ENCODE results near the gene INTS3. TPM values are rescaled to one million over a fixed set of nuclear protein-coding genes. Genes with fewer than 3 reads are reported as not detected.

The INTS3 gene
- total RNA-seq, 1 donor from 2014 or later = 72.3 TPM

DNA sequence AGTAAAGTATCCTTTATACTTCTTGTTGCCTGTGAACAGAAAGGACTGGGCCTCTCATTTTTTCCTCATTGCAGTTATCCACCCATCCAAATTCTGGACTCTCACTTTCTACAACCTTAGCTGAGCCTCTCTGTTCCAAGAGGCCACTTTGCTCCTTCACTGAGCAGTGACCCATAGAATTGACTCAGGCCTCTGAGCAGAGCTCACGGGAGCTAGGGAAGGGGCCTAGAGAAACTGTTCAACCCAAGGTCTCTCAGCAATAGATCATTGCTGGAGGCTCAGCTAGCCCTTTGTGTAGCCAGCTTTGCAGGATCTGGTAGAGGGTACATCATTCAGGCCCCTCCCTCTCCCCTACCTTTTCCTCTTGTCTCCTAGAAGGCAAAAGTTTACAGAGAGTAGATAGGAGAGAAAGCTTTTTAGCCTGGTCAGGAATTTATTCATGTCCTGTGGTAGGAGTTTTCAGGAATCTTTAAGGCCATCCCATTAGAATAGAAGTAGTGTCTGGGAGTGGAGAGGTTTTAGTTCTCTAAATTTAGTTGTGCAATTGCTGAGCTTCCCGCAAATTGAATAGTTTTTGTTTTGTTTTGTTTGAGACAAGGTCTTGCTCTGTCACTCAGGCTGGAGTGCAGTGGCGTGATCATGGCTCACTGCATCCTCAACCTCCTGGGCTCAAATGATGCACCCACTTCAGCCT is 6.7 kb downstream of the INTS3 start:
- TF ChIP-seq, protein P1, sequence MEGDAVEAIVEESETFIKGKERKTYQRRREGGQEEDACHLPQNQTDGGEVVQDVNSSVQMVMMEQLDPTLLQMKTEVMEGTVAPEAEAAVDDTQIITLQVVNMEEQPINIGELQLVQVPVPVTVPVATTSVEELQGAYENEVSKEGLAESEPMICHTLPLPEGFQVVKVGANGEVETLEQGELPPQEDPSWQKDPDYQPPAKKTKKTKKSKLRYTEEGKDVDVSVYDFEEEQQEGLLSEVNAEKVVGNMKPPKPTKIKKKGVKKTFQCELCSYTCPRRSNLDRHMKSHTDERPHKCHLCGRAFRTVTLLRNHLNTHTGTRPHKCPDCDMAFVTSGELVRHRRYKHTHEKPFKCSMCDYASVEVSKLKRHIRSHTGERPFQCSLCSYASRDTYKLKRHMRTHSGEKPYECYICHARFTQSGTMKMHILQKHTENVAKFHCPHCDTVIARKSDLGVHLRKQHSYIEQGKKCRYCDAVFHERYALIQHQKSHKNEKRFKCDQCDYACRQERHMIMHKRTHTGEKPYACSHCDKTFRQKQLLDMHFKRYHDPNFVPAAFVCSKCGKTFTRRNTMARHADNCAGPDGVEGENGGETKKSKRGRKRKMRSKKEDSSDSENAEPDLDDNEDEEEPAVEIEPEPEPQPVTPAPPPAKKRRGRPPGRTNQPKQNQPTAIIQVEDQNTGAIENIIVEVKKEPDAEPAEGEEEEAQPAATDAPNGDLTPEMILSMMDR (IDR thresholded peaks at IDR 0.05) = no peak
- DNase-seq = no peak
- H3K27me3 ChIP-seq = no peaks in the 10 kb centered on the region
- H3K4me1 ChIP-seq = peaks cover 20% of the 10 kb centered on the region
- ATAC-seq = peak; percentile 76
- peak overlapping the region; percentile 67 for H3K27ac ChIP-seq
- peaks cover 9% of the 10 kb centered on the region for H3K36me3 ChIP-seq
- intact Hi-C loops (cut with DNase I) = no loop called here
- no peaks in the 10 kb centered on the region for H3K9me3 ChIP-seq
- no peak overlapping the region for H3K4me3 ChIP-seq

DNA sequence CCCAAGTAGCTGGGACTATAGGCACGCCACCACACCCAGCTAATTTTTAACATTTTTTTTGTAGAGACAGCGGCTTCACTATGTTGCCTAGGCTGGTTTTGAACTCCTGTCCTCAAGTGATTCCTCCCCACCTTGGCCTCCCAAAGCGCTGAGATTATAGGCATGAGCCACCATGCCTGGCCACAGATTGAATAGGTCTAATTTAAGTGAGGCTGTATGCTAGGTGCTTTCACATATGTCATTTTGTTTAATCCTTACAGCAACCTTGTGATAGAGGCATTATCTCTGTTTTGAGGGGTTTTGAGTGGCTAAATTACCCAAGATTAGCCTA is 7.2 kb downstream of the INTS3 start:
- ATAC-seq = no peak

DNA sequence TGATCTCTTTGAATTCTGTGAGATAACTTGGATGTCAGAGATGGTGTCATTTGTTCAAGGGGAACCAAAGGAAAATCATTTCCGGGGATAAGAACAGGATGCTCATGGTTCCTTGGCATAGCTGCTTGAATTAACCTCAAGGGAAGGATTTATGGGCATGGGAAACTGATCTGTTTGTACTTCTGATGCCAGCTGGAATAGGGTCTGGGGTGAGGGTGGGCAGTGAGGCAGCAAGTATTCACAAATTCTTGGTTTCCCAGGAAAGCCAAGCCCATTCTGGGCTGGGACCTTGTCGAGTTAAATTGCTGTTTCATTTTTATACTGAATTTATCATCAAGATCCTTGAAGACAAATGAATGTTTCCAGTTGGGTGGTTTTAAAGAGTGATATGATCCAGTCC is 14.1 kb downstream of the INTS3 start:
- intact Hi-C loops (cut with DNase I) = no loop called here
- peaks cover 75% of the 10 kb centered on the region for H3K36me3 ChIP-seq

More for the DNA sequence above, 7.2 kb downstream of the INTS3 start:
- Histone ChIP-seq H3K36me3 (peaks cover 14% of the 10 kb centered on the region), H3K4me3 (no peak overlapping the region), H3K27me3 (no peaks in the 10 kb centered on the region), H3K27ac (peak overlapping the region; percentile 67), H3K4me1 (peaks cover 15% of the 10 kb centered on the region), H3K9me3 (no peaks in the 10 kb centered on the region)
- intact Hi-C loops (cut with DNase I) = no loop called here
- TF ChIP-seq, protein P1 (IDR thresholded peaks at IDR 0.05) = no peak
- no peak for DNase-seq

DNA sequence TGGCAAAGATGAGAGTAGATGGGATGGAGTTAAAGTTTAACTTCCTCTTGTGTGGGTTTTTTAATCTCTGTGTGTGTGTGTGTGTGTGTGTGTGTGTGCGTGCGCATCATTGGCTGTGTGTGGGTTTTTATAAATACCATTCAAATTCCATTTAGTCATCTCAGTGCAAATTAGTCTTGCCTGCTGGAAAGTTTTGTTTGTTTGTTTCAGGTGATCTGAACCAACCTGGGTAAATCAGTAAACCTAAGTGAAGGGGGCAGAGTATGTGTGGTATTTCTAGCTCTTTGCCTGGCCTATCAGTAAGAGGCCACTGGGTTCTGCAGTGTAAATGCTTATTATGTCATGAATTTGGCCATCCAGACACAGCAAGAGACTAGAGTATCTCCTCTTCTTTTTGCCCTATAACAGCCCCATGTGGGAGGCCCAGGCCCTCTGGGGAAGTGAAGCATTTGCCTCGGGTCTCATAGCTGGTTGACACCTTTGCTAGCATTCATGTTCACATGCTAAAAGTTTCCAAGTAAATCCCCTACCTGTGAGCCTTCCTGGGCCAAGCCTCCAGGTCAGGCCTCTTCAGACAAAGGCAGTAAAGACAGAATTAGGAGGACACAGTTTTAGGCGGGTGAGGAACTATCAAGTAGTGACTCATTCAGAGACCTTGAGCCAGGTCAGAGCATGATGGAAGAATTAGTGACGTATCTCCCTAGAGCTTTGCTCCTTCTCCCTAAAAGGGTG is 14.7 kb downstream of the INTS3 start:
- Histone ChIP-seq H3K4me1 (peaks cover 10% of the 10 kb centered on the region), H3K27me3 (no peaks in the 10 kb centered on the region), H3K36me3 (peaks cover 81% of the 10 kb centered on the region), H3K27ac (peak overlapping the region; percentile 30), H3K9me3 (no peaks in the 10 kb centered on the region), H3K4me3 (no peak overlapping the region)
- TF ChIP-seq, protein P1 (IDR thresholded peaks at IDR 0.05) = no peak
- DNase-seq = no peak
- intact Hi-C loops (cut with DNase I) = no loop called here
- ATAC-seq = peak; percentile 78

More for the DNA sequence above, 14.1 kb downstream of the INTS3 start:
- ATAC-seq (no peak), DNase-seq (no peak)
- H3K4me3 ChIP-seq = no peak overlapping the region
- H3K4me1 ChIP-seq = peaks cover 10% of the 10 kb centered on the region
- no peak overlapping the region for H3K27ac ChIP-seq
- H3K9me3 ChIP-seq = no peaks in the 10 kb centered on the region
- TF ChIP-seq, protein P1 (IDR thresholded peaks at IDR 0.05) = no peak
- H3K27me3 ChIP-seq = no peaks in the 10 kb centered on the region

DNA sequence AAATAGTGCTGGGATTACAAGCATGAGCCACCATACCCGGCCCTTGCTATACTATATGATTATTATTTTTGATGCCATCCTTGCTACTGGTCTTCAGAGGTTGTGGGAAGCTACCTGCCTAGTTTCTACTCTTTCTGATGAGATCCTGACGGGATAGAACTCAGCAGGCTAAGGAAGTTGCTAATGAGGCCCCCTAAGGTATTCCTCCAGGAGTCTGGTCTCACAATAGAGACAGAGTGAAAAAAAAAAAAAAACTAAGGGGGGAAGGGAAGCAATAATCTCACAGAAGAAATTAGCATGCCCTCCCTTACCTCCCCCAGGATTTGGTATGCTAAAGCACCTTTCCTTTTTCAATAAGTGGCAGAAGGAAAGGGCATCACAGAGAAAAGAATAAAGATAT is 17.6 kb downstream of the INTS3 start:
- H3K36me3 ChIP-seq = peaks cover 80% of the 10 kb centered on the region
- no peaks in the 10 kb centered on the region for H3K9me3 ChIP-seq
- H3K4me3 ChIP-seq = no peak overlapping the region
- no peaks in the 10 kb centered on the region for H3K27me3 ChIP-seq
- no peak for DNase-seq
- TF ChIP-seq, protein P1 (IDR thresholded peaks at IDR 0.05) = no peak
- H3K27ac ChIP-seq = no peak overlapping the region
- peaks cover 28% of the 10 kb centered on the region for H3K4me1 ChIP-seq
- intact Hi-C loops (cut with DNase I) = loop anchor here (5.0 kb wide), 1 partner anchor 68 kb away; the partner anchor contains the start of gene NPR1
- no peak for ATAC-seq

Data from upper lobe of right lung (tissue), 1 donor.